Testis (tissue), 3 donors: ENCODE measurements around the gene CEMIP. TPM values are rescaled to one million over a fixed set of nuclear protein-coding genes. Genes with fewer than 3 reads are reported as not detected.
A peak's percentile ranks its signal among the peaks of the same experiment; 100 is the strongest.

Source experiments
- DNase-seq: peaks from one replicate; pipeline ENCODE4 v3.0.0-alpha.2; 2019
- H3K27ac ChIP-seq, 2 donors: fragments of 200-600 bp; sonication (generic); one replicate each; pipeline ENCODE4 v1.5.1; 2019
- H3K27me3 ChIP-seq: fragments of 200-600 bp; sonication (generic); one replicate; pipeline ENCODE4 v1.5.1; 2019
- H3K36me3 ChIP-seq: fragments of 200-600 bp; sonication (generic); one replicate; pipeline ENCODE4 v1.5.1; 2017; ENCODE audit warnings: low read depth; ENCODE audit errors: missing control alignments
- H3K4me1 ChIP-seq: fragments of 200-600 bp; sonication (generic); one replicate; pipeline ENCODE4 v1.5.1; 2019
- H3K4me3 ChIP-seq, 2 donors: fragments of 200-600 bp; sonication (generic); one replicate each; pipeline ENCODE4 v1.5.1; 2017 to 2019
- H3K9me3 ChIP-seq: fragments of 200-600 bp; sonication (generic); one replicate; pipeline ENCODE4 v1.5.1; 2017
- CTCF ChIP-seq, 3 experiments: fragments of 450-650 bp in 2 of 3; fragments of 200-600 bp in 1 of 3; sonication (generic) in 1 of 3; IDR thresholded peaks; one replicate each; pipeline ENCODE4 v1.5.1; 2016 to 2019; ENCODE audit warnings: antibody characterized with exemption in 3 of 3, mild to moderate bottlenecking in 2 of 3, moderate library complexity in 1 of 3
- POLR2A ChIP-seq: fragments of 450-650 bp; IDR thresholded peaks from one replicate; pipeline ENCODE4 v1.6.1; 2017; ENCODE audit warnings: antibody characterized with exemption, mild to moderate bottlenecking, moderate library complexity
- WGBS, 2 donors: methylation state at CpG; one replicate each; pipeline ENCODE4 v1.1.5; 2018; 5-methylcytosine and 5-hydroxymethylcytosine counted together
- intact Hi-C: fragments of 100-400 bp; cut with DNase I; formaldehyde crosslinking; loops from one replicate; pipeline ENCODE4 v1.15.1; 2023; ENCODE audit warnings: low total_unique reads
- polyA plus RNA-seq: library from polyadenylated mRNA; stranded (reverse); fragments of 350-450 nt; fragmentation: Illumina TruSeq; extraction: RNeasy Lipid Tissue Mini Kit (QIAGEN cat#74804); gene quantifications from one replicate; pipeline ENCODE4 v1.2.3, GENCODE V29; 2014; ENCODE audit warnings: low read depth, low replicate concordance; ENCODE audit not compliant: insufficient read depth
- total RNA-seq, 2 donors: library from RNA; depleted of rRNA; stranded (reverse); fragments of >200 nt; gene quantifications; one replicate each; pipeline ENCODE4 v1.2.3, GENCODE V29; 2016

The CEMIP gene
- total and polyA plus RNA-seq, 3 donors from 2014 or later = 7.5 to 21.5 (median 8.3) TPM

GRCh38 chr15:80856400-80856799 lies 77.2 kb downstream of the CEMIP start:
- H3K9me3 ChIP-seq = no peaks in the 10 kb centered on the region
- no peak overlapping the region for H3K4me3 ChIP-seq
- no peak for DNase-seq
- no peak overlapping the region for H3K27ac ChIP-seq
- TF ChIP-seq POLR2A (no peak), CTCF (IDR thresholded peaks at IDR 0.05) (no peak)
- H3K36me3 ChIP-seq = no peaks in the 10 kb centered on the region
- intact Hi-C loops = no loop called here
- H3K4me1 ChIP-seq = peaks cover 3% of the 10 kb centered on the region
- no peaks in the 10 kb centered on the region for H3K27me3 ChIP-seq
- 71 to 79% methylated on average over 2 of the region's 2 CpGs for WGBS, 2 donors

DNA sequence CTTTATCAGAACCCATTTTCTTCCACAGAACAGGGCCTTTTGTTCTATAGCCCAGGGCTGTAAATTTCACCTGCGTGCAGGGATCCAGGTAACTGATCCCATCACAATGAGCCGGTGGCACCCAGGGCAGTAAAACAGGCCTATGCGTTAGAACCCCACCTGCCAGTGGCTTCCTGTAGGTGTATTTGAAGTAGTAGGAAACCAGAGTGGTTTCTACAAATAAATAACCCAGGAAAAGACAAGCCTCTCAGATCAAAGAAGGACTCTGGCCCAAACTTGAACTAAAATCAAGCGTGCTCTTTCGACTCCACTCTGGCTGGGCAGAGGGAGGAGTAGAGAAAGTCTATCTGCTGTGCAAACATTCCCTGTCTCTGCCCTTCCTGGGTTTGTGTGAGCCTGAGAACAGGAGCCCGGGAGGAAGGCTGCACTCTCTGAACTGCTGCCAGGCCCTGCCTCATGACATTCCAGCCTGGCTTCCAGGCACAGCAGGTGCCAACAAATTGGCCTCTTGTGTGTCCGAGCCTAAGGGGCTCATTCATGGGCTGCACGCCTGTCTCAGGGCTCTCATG lies 77.7 kb downstream of the CEMIP start:
- peak; percentile 39 for DNase-seq
- Histone ChIP-seq H3K4me1 (peaks cover 3% of the 10 kb centered on the region), H3K4me3 (no peak overlapping the region), H3K36me3 (no peaks in the 10 kb centered on the region), H3K9me3 (no peaks in the 10 kb centered on the region), H3K27ac (no peak overlapping the region), H3K27me3 (no peaks in the 10 kb centered on the region)
- no peak for TF ChIP-seq POLR2A
- TF ChIP-seq CTCF (IDR thresholded peaks at IDR 0.05) = no peak
- WGBS, 2 donors = 44 to 47% methylated on average over 7 to 8 of the region's 8 CpGs
- intact Hi-C loops = no loop called here

- Histone ChIP-seq H3K36me3 (no peaks in the 10 kb centered on the region), H3K4me1 (no peaks in the 10 kb centered on the region), H3K27ac (no peak overlapping the region), H3K9me3 (no peaks in the 10 kb centered on the region), H3K27me3 (no peaks in the 10 kb centered on the region), H3K4me3 (no peak overlapping the region)
- WGBS, 2 donors = 90 to 94% methylated on average over 5 of the region's 5 CpGs
- no peak for DNase-seq
- TF ChIP-seq POLR2A = no peak
- intact Hi-C loops = no loop called here
Measured at GRCh38 chr15:80861731-80862170, 82.6 kb downstream of the CEMIP start.

GRCh38 chr15:80864666-80865065 lies 85.5 kb downstream of the CEMIP start:
- Histone ChIP-seq H3K27me3 (no peaks in the 10 kb centered on the region), H3K27ac (no peak overlapping the region), H3K4me1 (no peaks in the 10 kb centered on the region), H3K4me3 (no peak overlapping the region), H3K9me3 (no peaks in the 10 kb centered on the region), H3K36me3 (no peaks in the 10 kb centered on the region)
- TF ChIP-seq CTCF (IDR thresholded peaks at IDR 0.05) (no peak), POLR2A (no peak)
- intact Hi-C loops = no loop called here
- 85 to 90% methylated on average over 4 of the region's 4 CpGs for WGBS, 2 donors
- no peak for DNase-seq

- 80 to 85% methylated on average over 2 of the region's 2 CpGs for WGBS, 2 donors
- Histone ChIP-seq H3K27me3 (no peaks in the 10 kb centered on the region), H3K36me3 (no peaks in the 10 kb centered on the region), H3K9me3 (no peaks in the 10 kb centered on the region), H3K27ac (no peak overlapping the region), H3K4me1 (no peaks in the 10 kb centered on the region), H3K4me3 (no peak overlapping the region)
- no peak for TF ChIP-seq POLR2A
- no peak for TF ChIP-seq CTCF (IDR thresholded peaks at IDR 0.05)
- DNase-seq = no peak
- intact Hi-C loops = no loop called here
Measured at GRCh38 chr15:80866936-80867335, 87.8 kb downstream of the CEMIP start.
